Endothelial cell of umbilical vein (primary cell): Measurements from ENCODE around the gene SFTPA1.

Experiments
- CTCF ChIP-seq, 2 donors: IDR thresholded peaks; 1 replicate in 1 of 2; 2 replicates in 1 of 2; pipeline ENCODE4 v1.5.1; 2011; ENCODE audit warnings: low read length in 2 of 2, mild to moderate bottlenecking in 2 of 2, moderate library complexity in 2 of 2, control low read depth in 1 of 2, inconsistent platforms in 1 of 2, low read depth in 1 of 2; ENCODE audit not compliant: insufficient read depth in 1 of 2; ENCODE audit errors: extremely low read depth in 1 of 2
- EZH2 ChIP-seq: IDR thresholded peaks from 2 replicates; pipeline ENCODE4 v1.6.1; 2012; ENCODE audit warnings: borderline replicate concordance, low read depth, mild to moderate bottlenecking, moderate library complexity, low read length, inconsistent platforms; ENCODE audit not compliant: severe bottlenecking
- FOS ChIP-seq: IDR thresholded peaks from 2 replicates; pipeline ENCODE4 v1.6.1; 2011; ENCODE audit warnings: mild to moderate bottlenecking, low read length, moderate library complexity, borderline replicate concordance; ENCODE audit not compliant: insufficient read depth
- GATA2 ChIP-seq: IDR thresholded peaks from 2 replicates; pipeline ENCODE4 v1.7.0; 2011; ENCODE audit warnings: low read depth, mild to moderate bottlenecking, moderate library complexity, mixed read lengths, low read length; ENCODE audit not compliant: insufficient read length, insufficient read depth
- JUN ChIP-seq: IDR thresholded peaks from 2 replicates; pipeline ENCODE4 v1.6.1; 2011; ENCODE audit warnings: borderline replicate concordance, low read depth; ENCODE audit not compliant: insufficient read length, insufficient read depth
- MYC ChIP-seq: IDR thresholded peaks from one replicate; pipeline ENCODE4 v1.6.1; 2011; ENCODE audit warnings: mild to moderate bottlenecking, low read depth, low read length
- POLR2A ChIP-seq: IDR thresholded peaks from 2 replicates; pipeline ENCODE4 v1.6.1; 2012; ENCODE audit warnings: low read depth, mild to moderate bottlenecking, control low read depth, low read length
- POLR2AphosphoS5 ChIP-seq: IDR thresholded peaks from 2 replicates; pipeline ENCODE4 v1.6.1; 2012; ENCODE audit warnings: low read depth, mild to moderate bottlenecking, control low read depth, low read length, moderate library complexity; ENCODE audit not compliant: insufficient read depth
- TF ChIP-seq, protein P1 (sequence below): IDR thresholded peaks from 2 replicates; pipeline ENCODE4 v1.6.1; 2011; ENCODE audit not compliant: insufficient read depth, insufficient read length

DNA sequence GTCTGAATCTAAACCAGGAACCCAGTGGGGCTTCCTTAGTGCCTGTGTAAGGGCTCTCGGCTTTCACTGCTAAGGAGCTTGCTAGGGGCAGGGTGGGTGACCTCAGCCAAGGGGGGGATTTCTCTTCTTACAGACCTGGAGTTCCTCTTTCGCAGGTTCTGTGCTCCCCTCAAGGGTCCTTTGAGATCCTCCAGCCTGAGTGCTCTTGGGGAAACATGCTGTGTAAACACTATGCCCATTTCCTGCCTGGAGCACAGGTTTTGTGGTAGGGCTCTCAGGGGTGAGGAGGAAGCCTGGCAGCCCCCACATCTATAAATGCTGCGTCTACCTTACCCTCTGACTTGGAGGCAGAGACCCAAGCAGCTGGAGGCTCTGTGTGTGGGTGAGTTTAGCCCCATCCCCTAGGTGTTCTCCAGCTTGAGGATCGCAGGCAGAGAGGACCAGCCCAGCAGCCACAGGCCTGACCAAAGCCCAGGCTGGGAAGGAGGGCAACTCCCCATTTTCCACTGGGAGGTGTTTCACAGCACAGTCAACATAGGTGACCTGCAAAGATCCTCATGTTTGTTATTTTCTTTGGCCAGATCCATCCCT, at the start of gene SFTPA1:
- no peak for TF ChIP-seq CTCF (IDR thresholded peaks at IDR 0.05; ENCODE audit: extremely low read depth in 1 of 2, insufficient read depth in 1 of 2, low read depth in 1 of 2, low read length in 2 of 2)
- no peak for TF ChIP-seq POLR2AphosphoS5
- no peak for TF ChIP-seq EZH2
- no peak for TF ChIP-seq GATA2
- no peak for TF ChIP-seq MYC
- TF ChIP-seq, protein P1, sequence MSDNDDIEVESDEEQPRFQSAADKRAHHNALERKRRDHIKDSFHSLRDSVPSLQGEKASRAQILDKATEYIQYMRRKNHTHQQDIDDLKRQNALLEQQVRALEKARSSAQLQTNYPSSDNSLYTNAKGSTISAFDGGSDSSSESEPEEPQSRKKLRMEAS, result no peak
- no peak for TF ChIP-seq POLR2A
- no peak for TF ChIP-seq FOS
- no peak for TF ChIP-seq JUN
